Cardiac muscle cell (in vitro differentiated cells and primary cell): ENCODE data around the gene C1orf53. TPM values are rescaled to one million over a fixed set of nuclear protein-coding genes. Genes with fewer than 3 reads are reported as not detected.

Experiments
- DNase-seq, 2 donors: peaks; one replicate each; pipeline versions ENCODE4 v3.0.0 to v3.0.0-alpha.2; 2010 to 2017; ENCODE audit warnings: low read depth in 1 of 2, low spot score in 1 of 2
- H3K27ac ChIP-seq: fragments of 200-600 bp; sonication (generic); 2 replicates; pipeline ENCODE4 v1.5.1; 2016
- H3K27me3 ChIP-seq: fragments of 200-600 bp; sonication (generic); 2 replicates; pipeline ENCODE4 v1.6.0; 2016; ENCODE audit warnings: control low read depth
- H3K36me3 ChIP-seq: fragments of 200-600 bp; sonication (generic); 2 replicates; pipeline ENCODE4 v1.5.1; 2016; ENCODE audit warnings: control low read depth
- H3K4me1 ChIP-seq: fragments of 200-600 bp; sonication (generic); 2 replicates; pipeline ENCODE4 v1.8.1; 2017; ENCODE audit warnings: low read depth, mild to moderate bottlenecking, mixed run types
- H3K4me3 ChIP-seq: fragments of 200-600 bp; sonication (generic); 2 replicates; pipeline ENCODE4 v1.5.1; 2016; ENCODE audit warnings: mild to moderate bottlenecking
- H3K9me3 ChIP-seq: fragments of 200-600 bp; sonication (generic); 2 replicates; pipeline ENCODE4 v1.5.1; 2017; ENCODE audit warnings: low read depth, mild to moderate bottlenecking, control low read depth
- CTCF ChIP-seq: IDR thresholded peaks from 2 replicates; pipeline ENCODE4 v1.5.1; 2012; ENCODE audit warnings: low read depth, mild to moderate bottlenecking, low read length
- polyA plus RNA-seq: library from polyadenylated mRNA; unstranded; fragments of >200 nt; fragmentation: Nextera tagmentation; extraction: Ambion mirVana; gene quantifications from 2 replicates; pipeline ENCODE4 v1.2.1, GENCODE V29; 2016
- total RNA-seq: library from RNA; depleted of rRNA; stranded (reverse); fragments of >200 nt; gene quantifications from 2 replicates; pipeline ENCODE4 v1.2.3, GENCODE V29; 2016

The C1orf53 gene
- total and polyA plus RNA-seq, 2 experiments from 2014 or later, result 4.3 to 9.2 TPM

GRCh38 chr1:197927908-197928665 lies 25.7 kb downstream of the C1orf53 start:
- H3K4me3 ChIP-seq, result peak overlapping the region; percentile 25
- H3K27ac ChIP-seq, result no peak overlapping the region
- H3K36me3 ChIP-seq, result no peaks in the 10 kb centered on the region
- H3K9me3 ChIP-seq, result no peaks in the 10 kb centered on the region
- H3K4me1 ChIP-seq, result peaks cover 9% of the 10 kb centered on the region
- no peak for DNase-seq
- H3K27me3 ChIP-seq, result peaks cover 61% of the 10 kb centered on the region
- no peak for TF ChIP-seq CTCF

GRCh38 chr1:197928849-197929336 lies 26.5 kb downstream of the C1orf53 start:
- peak overlapping the region; percentile 25 for H3K4me3 ChIP-seq
- DNase-seq, result no peak
- H3K9me3 ChIP-seq, result no peaks in the 10 kb centered on the region
- no peaks in the 10 kb centered on the region for H3K36me3 ChIP-seq
- peaks cover 55% of the 10 kb centered on the region for H3K27me3 ChIP-seq
- no peak for TF ChIP-seq CTCF
- no peak overlapping the region for H3K27ac ChIP-seq
- H3K4me1 ChIP-seq, result peaks cover 9% of the 10 kb centered on the region

- no peak overlapping the region for H3K4me3 ChIP-seq
- no peak for DNase-seq
- H3K27me3 ChIP-seq, result peaks cover 36% of the 10 kb centered on the region
- no peak overlapping the region for H3K27ac ChIP-seq
- H3K9me3 ChIP-seq, result no peaks in the 10 kb centered on the region
- no peaks in the 10 kb centered on the region for H3K36me3 ChIP-seq
- peaks cover 9% of the 10 kb centered on the region for H3K4me1 ChIP-seq
- no peak for TF ChIP-seq CTCF
Observed at GRCh38 chr1:197933016-197933415, 30.6 kb downstream of the C1orf53 start.

- Histone ChIP-seq H3K27ac (no peak overlapping the region), H3K27me3 (peaks cover 36% of the 10 kb centered on the region), H3K4me1 (peaks cover 8% of the 10 kb centered on the region), H3K9me3 (no peaks in the 10 kb centered on the region), H3K36me3 (no peaks in the 10 kb centered on the region), H3K4me3 (no peak overlapping the region)
- DNase-seq, result no peak
- no peak for TF ChIP-seq CTCF
Observed at GRCh38 chr1:197933647-197934046, 31.2 kb downstream of the C1orf53 start.

- H3K36me3 ChIP-seq, result no peaks in the 10 kb centered on the region
- DNase-seq, result no peak
Observed at GRCh38 chr1:197937381-197937780, 35.0 kb downstream of the C1orf53 start.

More at GRCh38 chr1:197937381-197937780, 35.0 kb downstream of the C1orf53 start:
- peaks cover 9% of the 10 kb centered on the region for H3K27me3 ChIP-seq
- no peak overlapping the region for H3K4me3 ChIP-seq
- TF ChIP-seq CTCF, result no peak
- no peak overlapping the region for H3K27ac ChIP-seq
- H3K9me3 ChIP-seq, result no peaks in the 10 kb centered on the region
- no peaks in the 10 kb centered on the region for H3K4me1 ChIP-seq
